Measurements from ENCODE around the gene CES4A. TPM values are rescaled to one million over a fixed set of nuclear protein-coding genes. Genes with fewer than 3 reads are reported as not detected.

The CES4A gene
- total and polyA plus RNA-seq, 9 of the 15 experiments (the other 6 are each of a cell fraction or from before 2014, with no cell fraction given): 0.09 to 0.13 (median 0.11) TPM; not detected in 6

GRCh38 chr16:66988197-66988788 lies at the start of gene CES4A (continued):
- TF ChIP-seq REST (IDR thresholded peaks at IDR 0.05; ENCODE audit: borderline replicate concordance) (no peak), REST (CRISPR knock-in tag; IDR thresholded peaks at IDR 0.05; ENCODE audit: low read depth) (no peak), NCOA6 (IDR thresholded peaks at IDR 0.05) (no peak)

Data from K562 (cell line).